Body of pancreas (tissue), 4 donors: ENCODE data around the gene GINS1.

Experiments
- POLR2A ChIP-seq, 3 donors: fragments of 450-650 bp; IDR thresholded peaks; one replicate each; pipeline ENCODE4 v1.6.1; 2016; ENCODE audit warnings: antibody characterized with exemption in 3 of 3, mild to moderate bottlenecking in 2 of 3
- TF ChIP-seq, protein P1 (sequence below), 7 experiments: fragments of 450-650 bp in 4 of 7; fragments of 200-600 bp in 3 of 7; sonication (generic) in 3 of 7; IDR thresholded peaks; one replicate each; pipeline ENCODE4 v1.5.1; 2016 to 2019; ENCODE audit warnings: antibody characterized with exemption in 7 of 7

DNA sequence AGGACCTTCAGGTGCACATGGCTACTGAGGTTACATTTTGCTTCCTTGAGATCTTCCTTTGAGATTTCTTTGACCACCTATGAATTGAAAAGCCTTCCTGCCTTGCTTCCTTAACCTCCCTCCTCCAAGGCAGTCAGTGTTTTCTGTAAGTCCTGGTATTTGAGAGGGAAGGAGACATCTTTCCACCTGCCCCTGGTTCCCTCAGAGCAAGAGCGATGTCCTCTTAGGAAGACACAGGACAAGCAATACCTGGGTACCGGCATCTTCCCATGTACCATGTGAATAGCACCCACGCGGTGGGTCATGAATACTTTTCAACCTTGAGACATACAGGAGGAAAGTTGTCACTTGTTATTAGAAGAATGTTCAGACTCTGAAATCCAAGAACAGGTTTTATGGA, 37.1 kb downstream of the GINS1 start:
- TF ChIP-seq, protein P1, sequence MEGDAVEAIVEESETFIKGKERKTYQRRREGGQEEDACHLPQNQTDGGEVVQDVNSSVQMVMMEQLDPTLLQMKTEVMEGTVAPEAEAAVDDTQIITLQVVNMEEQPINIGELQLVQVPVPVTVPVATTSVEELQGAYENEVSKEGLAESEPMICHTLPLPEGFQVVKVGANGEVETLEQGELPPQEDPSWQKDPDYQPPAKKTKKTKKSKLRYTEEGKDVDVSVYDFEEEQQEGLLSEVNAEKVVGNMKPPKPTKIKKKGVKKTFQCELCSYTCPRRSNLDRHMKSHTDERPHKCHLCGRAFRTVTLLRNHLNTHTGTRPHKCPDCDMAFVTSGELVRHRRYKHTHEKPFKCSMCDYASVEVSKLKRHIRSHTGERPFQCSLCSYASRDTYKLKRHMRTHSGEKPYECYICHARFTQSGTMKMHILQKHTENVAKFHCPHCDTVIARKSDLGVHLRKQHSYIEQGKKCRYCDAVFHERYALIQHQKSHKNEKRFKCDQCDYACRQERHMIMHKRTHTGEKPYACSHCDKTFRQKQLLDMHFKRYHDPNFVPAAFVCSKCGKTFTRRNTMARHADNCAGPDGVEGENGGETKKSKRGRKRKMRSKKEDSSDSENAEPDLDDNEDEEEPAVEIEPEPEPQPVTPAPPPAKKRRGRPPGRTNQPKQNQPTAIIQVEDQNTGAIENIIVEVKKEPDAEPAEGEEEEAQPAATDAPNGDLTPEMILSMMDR (IDR thresholded peaks at IDR 0.05), result no peak
- no peak for TF ChIP-seq POLR2A (IDR thresholded peaks at IDR 0.05)
